SK-N-MC (cell line): ENCODE data around the gene PLXNC1.

Experiments
- EZH2 ChIP-seq: fragments of 200-600 bp; sonication (generic); IDR thresholded peaks from one replicate; pipeline ENCODE4 v1.6.1; 2017; ENCODE audit warnings: antibody characterized with exemption
- POLR2AphosphoS5 ChIP-seq: IDR thresholded peaks from 2 replicates; pipeline ENCODE4 v1.6.1; 2012; ENCODE audit warnings: mild to moderate bottlenecking, low read depth, low read length, borderline replicate concordance

DNA sequence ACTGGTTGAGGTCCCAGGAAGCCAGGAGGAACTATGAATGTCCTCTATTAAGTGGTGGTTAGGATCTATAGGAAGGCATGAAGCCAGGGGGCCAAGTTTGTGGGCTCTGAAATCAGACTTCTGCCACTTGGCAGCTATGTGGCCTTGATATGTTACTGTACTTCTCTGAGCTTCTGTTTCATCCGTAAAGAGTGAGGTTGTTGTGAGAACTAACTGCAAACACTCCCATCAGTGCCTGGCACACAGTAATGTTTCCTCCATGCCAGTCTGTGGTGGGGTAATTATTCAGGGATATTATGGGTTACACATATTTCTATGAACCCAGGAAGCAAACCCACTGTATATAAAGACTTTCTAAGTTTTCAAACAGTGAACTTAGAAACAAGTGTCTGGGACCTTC, 57.4 kb downstream of the PLXNC1 start:
- no peak for TF ChIP-seq POLR2AphosphoS5
- TF ChIP-seq EZH2, result no peak
